Neural progenitor cell (in vitro differentiated cells): ENCODE data around the gene RELN.

Experiments used
- CTCF ChIP-seq: fragments of 200-600 bp; sonication (generic); IDR thresholded peaks from 2 replicates; pipeline ENCODE4 v1.5.1; 2017; ENCODE audit warnings: antibody characterized with exemption, mild to moderate bottlenecking
- EZH2 ChIP-seq: fragments of 200-600 bp; sonication (generic); IDR thresholded peaks from 2 replicates; pipeline ENCODE4 v1.6.1; 2017; ENCODE audit warnings: antibody characterized with exemption, mild to moderate bottlenecking, moderate library complexity
- EZH2phosphoT487 ChIP-seq: fragments of 200-600 bp; sonication (generic); IDR thresholded peaks from 2 replicates; pipeline ENCODE4 v1.6.1; 2017; ENCODE audit warnings: antibody characterized with exemption

- TF ChIP-seq EZH2 (no peak), CTCF (no peak), EZH2phosphoT487 (no peak)
Observed at GRCh38 chr7:103856929-103857328, 132.5 kb downstream of the RELN start.
